Measurements from ENCODE around the gene PNPO.

PNPO gene

DNA sequence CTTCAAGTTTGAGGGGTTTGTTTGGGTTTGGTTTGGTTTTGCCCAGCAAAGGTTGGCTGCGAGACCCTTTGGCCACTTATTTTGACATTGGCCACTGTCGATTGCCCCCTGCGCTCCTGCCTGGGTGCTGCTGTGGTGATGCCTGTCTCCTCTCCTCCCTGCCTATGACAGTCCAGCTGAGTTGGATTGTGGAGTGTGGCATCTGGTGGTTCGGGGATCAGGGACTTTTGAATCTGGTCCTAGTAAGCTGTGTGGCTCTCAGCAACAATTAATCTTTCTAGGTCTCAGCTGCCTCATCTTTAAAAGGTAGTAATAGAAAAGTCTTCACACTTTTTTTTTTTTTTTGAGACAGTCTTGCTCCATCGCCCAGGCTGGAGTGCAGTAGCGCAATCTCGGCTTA is 56.7 kb downstream of the PNPO start:
- no peak for DNase-seq (ENCODE audit: low spot score)
